Measurements from ENCODE around the gene JARID2. TPM values are rescaled to one million over a fixed set of nuclear protein-coding genes. Genes with fewer than 3 reads are reported as not detected.

Gene JARID2
- total and polyA plus RNA-seq, 7 donors = 1.8 to 7.8 (median 6.1) TPM

- Histone ChIP-seq H3K27me3 (no peaks in the 10 kb centered on the region), H3K4me1 (peaks cover 0 to 49% (median 40%) of the 10 kb centered on the region in 4 donors), H3K4me3 (no peak overlapping the region), H3K9me3 (no peaks in the 10 kb centered on the region), H3K27ac (no peak overlapping the region), H3K36me3 (no peaks in the 10 kb centered on the region)
- no peak for TF ChIP-seq CTCF (IDR thresholded peaks at IDR 0.05)
- no peak for TF ChIP-seq POLR2A (IDR thresholded peaks at IDR 0.05)
- no peak for TF ChIP-seq POLR2AphosphoS5 (IDR thresholded peaks at IDR 0.05)
- TF ChIP-seq EP300 (IDR thresholded peaks at IDR 0.05) = no peak
- intact Hi-C loops (cut with DNase I) = no loop called here
- DNase-seq = no peak
- 56 to 71% methylated on average over 5 of the region's 5 CpGs for WGBS, 2 donors
Measured at GRCh38 chr6:15427331-15428070, 181.6 kb downstream of the JARID2 start.

GRCh38 chr6:15429141-15430110 lies 183.6 kb downstream of the JARID2 start:
- 72 to 77% methylated on average over 12 of the region's 12 CpGs for WGBS, 2 donors
- Histone ChIP-seq H3K27me3 (no peaks in the 10 kb centered on the region), H3K4me1 (peaks cover 0 to 61% (median 52%) of the 10 kb centered on the region in 4 donors), H3K4me3 (no peak overlapping the region), H3K27ac (no peak overlapping the region), H3K36me3 (no peaks in the 10 kb centered on the region), H3K9me3 (no peaks in the 10 kb centered on the region)
- intact Hi-C loops (cut with DNase I) = no loop called here
- DNase-seq = no peak
- TF ChIP-seq CTCF (IDR thresholded peaks at IDR 0.05) (no peak), POLR2AphosphoS5 (IDR thresholded peaks at IDR 0.05) (no peak), EP300 (IDR thresholded peaks at IDR 0.05) (no peak), POLR2A (IDR thresholded peaks at IDR 0.05) (no peak)

- Histone ChIP-seq H3K27me3 (no peaks in the 10 kb centered on the region), H3K4me1 (peaks cover 0 to 61% (median 52%) of the 10 kb centered on the region in 4 donors), H3K36me3 (no peaks in the 10 kb centered on the region), H3K9me3 (no peaks in the 10 kb centered on the region), H3K4me3 (no peak overlapping the region), H3K27ac (no peak overlapping the region)
- intact Hi-C loops (cut with DNase I) = no loop called here
- TF ChIP-seq POLR2A (IDR thresholded peaks at IDR 0.05) (no peak), POLR2AphosphoS5 (IDR thresholded peaks at IDR 0.05) (no peak), CTCF (IDR thresholded peaks at IDR 0.05) (no peak), EP300 (IDR thresholded peaks at IDR 0.05) (no peak)
- no peak for DNase-seq
- WGBS, 2 donors = 79 to 81% methylated on average over 2 of the region's 2 CpGs
Measured at GRCh38 chr6:15430186-15430585, 184.3 kb downstream of the JARID2 start.

GRCh38 chr6:15430931-15431405 lies 185.1 kb downstream of the JARID2 start:
- Histone ChIP-seq H3K9me3 (no peaks in the 10 kb centered on the region), H3K27ac (no peak overlapping the region), H3K4me1 (peaks cover 0 to 61% (median 52%) of the 10 kb centered on the region in 4 donors), H3K36me3 (no peaks in the 10 kb centered on the region), H3K27me3 (no peaks in the 10 kb centered on the region), H3K4me3 (no peak overlapping the region)
- no peak for DNase-seq
- intact Hi-C loops (cut with DNase I) = no loop called here
- TF ChIP-seq POLR2AphosphoS5 (IDR thresholded peaks at IDR 0.05) (no peak), CTCF (IDR thresholded peaks at IDR 0.05) (no peak), POLR2A (IDR thresholded peaks at IDR 0.05) (no peak), EP300 (IDR thresholded peaks at IDR 0.05) (no peak)
- WGBS, 2 donors = 84 to 87% methylated on average over 6 of the region's 6 CpGs

Data from sigmoid colon (tissue), 7 donors.